IMR-90 (cell line): ENCODE measurements around the gene SIAH3.

Experiments
- CTCF ChIP-seq: conservative IDR thresholded peaks from 2 replicates; pipeline ENCODE4 v1.5.1; 2012; ENCODE audit warnings: mild to moderate bottlenecking, low read depth, low read length, improper control_type of control experiment
- MXI1 ChIP-seq: IDR thresholded peaks from 2 replicates; pipeline ENCODE4 v1.6.1; 2012; ENCODE audit warnings: low read depth, mild to moderate bottlenecking, low read length, moderate library complexity, borderline replicate concordance

- TF ChIP-seq CTCF, result no peak
- TF ChIP-seq MXI1, result no peak
These were observed at the start of gene SIAH3 for GRCh38 chr13:45851171-45851921.
